H9 (cell line): ENCODE measurements around the gene MKX. TPM values are rescaled to one million over a fixed set of nuclear protein-coding genes. Genes with fewer than 3 reads are reported as not detected.

ENCODE experiments used
- DNase-seq: peaks from one replicate; pipeline ENCODE4 v3.0.0-alpha.2; 2017
- H2AFZ ChIP-seq: one replicate; pipeline ENCODE4 v1.6.1; 2013; ENCODE audit warnings: mild to moderate bottlenecking, low read length, control low read depth, moderate library complexity
- H2AK5ac ChIP-seq: 2 replicates; pipeline ENCODE4 v1.6.1; 2013; ENCODE audit warnings: low read length, control low read depth, mixed read lengths; ENCODE audit not compliant: insufficient read length
- H2BK120ac ChIP-seq: one replicate; pipeline ENCODE4 v1.6.1; 2013; ENCODE audit warnings: low read depth, mild to moderate bottlenecking, low read length, control low read depth, inconsistent platforms; ENCODE audit not compliant: poor library complexity, severe bottlenecking
- H2BK12ac ChIP-seq: 2 replicates; pipeline ENCODE4 v1.6.1; 2013; ENCODE audit warnings: low read length, control low read depth, mixed read lengths, low read depth; ENCODE audit not compliant: insufficient read length
- H2BK15ac ChIP-seq: 2 replicates; pipeline ENCODE4 v1.6.1; 2013; ENCODE audit warnings: low read depth, low read length, control low read depth
- H2BK20ac ChIP-seq: one replicate; pipeline ENCODE4 v1.6.1; 2013; ENCODE audit warnings: low read depth, mild to moderate bottlenecking, low read length, control low read depth, inconsistent platforms; ENCODE audit not compliant: poor library complexity, severe bottlenecking
- H2BK5ac ChIP-seq: 2 replicates; pipeline ENCODE4 v1.6.1; 2013; ENCODE audit warnings: low read length, control low read depth, mixed read lengths; ENCODE audit not compliant: insufficient read length
- H3K14ac ChIP-seq: 2 replicates; pipeline ENCODE4 v1.6.1; 2013; ENCODE audit warnings: low read length, control low read depth; ENCODE audit not compliant: insufficient read depth
- H3K18ac ChIP-seq: 2 replicates; pipeline ENCODE4 v1.6.1; 2013; ENCODE audit warnings: low read depth, mild to moderate bottlenecking, mixed read lengths, low read length, control low read depth; ENCODE audit not compliant: insufficient read length
- H3K23ac ChIP-seq: 2 replicates; pipeline ENCODE4 v1.6.1; 2013; ENCODE audit warnings: low read length, control low read depth, mixed read lengths, low read depth; ENCODE audit not compliant: insufficient read length
- H3K23me2 ChIP-seq: 2 replicates; pipeline ENCODE4 v1.6.1; 2013; ENCODE audit warnings: low read depth, mild to moderate bottlenecking, mixed read lengths, low read length, control low read depth; ENCODE audit not compliant: insufficient read length, poor library complexity, severe bottlenecking
- H3K27ac ChIP-seq: 2 replicates; pipeline ENCODE4 v1.5.1; 2013; ENCODE audit warnings: low read length, control low read depth, mixed read lengths, low read depth; ENCODE audit not compliant: insufficient read length
- H3K27me3 ChIP-seq: 2 replicates; pipeline ENCODE4 v1.6.1; 2013; ENCODE audit warnings: low read length, control low read depth, inconsistent platforms; ENCODE audit not compliant: insufficient read depth
- H3K4ac ChIP-seq: 2 replicates; pipeline ENCODE4 v1.6.1; 2013; ENCODE audit warnings: low read depth, mild to moderate bottlenecking, control low read depth, inconsistent platforms, low read length, moderate library complexity
- H3K4me1 ChIP-seq: 2 replicates; pipeline ENCODE4 v1.6.1; 2013; ENCODE audit warnings: low read length, control low read depth, inconsistent platforms; ENCODE audit not compliant: insufficient read depth
- H3K4me2 ChIP-seq: 2 replicates; pipeline ENCODE4 v1.6.1; 2013; ENCODE audit warnings: low read length, control low read depth, mixed read lengths; ENCODE audit not compliant: insufficient read length, insufficient read depth
- H3K56ac ChIP-seq: 2 replicates; pipeline ENCODE4 v1.6.1; 2013; ENCODE audit warnings: low read depth, mild to moderate bottlenecking, mixed read lengths, low read length, control low read depth; ENCODE audit not compliant: insufficient read length
- H3K79me1 ChIP-seq: 2 replicates; pipeline ENCODE4 v1.6.1; 2013; ENCODE audit warnings: low read depth, mild to moderate bottlenecking, moderate library complexity, low read length, control low read depth, inconsistent platforms; ENCODE audit not compliant: insufficient read depth, poor library complexity, severe bottlenecking
- H3K79me2 ChIP-seq: 2 replicates; pipeline ENCODE4 v1.6.1; 2013; ENCODE audit warnings: low read length, control low read depth, inconsistent platforms; ENCODE audit not compliant: insufficient read depth
- H3K9ac ChIP-seq: 2 replicates; pipeline ENCODE4 v1.6.1; 2013; ENCODE audit warnings: low read length, control low read depth, mixed read lengths; ENCODE audit not compliant: insufficient read length; ENCODE audit errors: extremely low read depth
- H3K9me3 ChIP-seq: one replicate; pipeline ENCODE4 v1.6.1; 2013; ENCODE audit warnings: low read depth, low read length, inconsistent platforms; ENCODE audit not compliant: control insufficient read depth
- H3T11ph ChIP-seq: one replicate; pipeline ENCODE4 v1.6.1; 2013; ENCODE audit warnings: mild to moderate bottlenecking, low read length, control low read depth, inconsistent platforms
- H4K20me1 ChIP-seq: one replicate; pipeline ENCODE4 v1.6.1; 2013; ENCODE audit not compliant: control insufficient read depth, insufficient read length, insufficient read depth
- H4K5ac ChIP-seq: 2 replicates; pipeline ENCODE4 v1.6.1; 2013; ENCODE audit warnings: low read depth, mild to moderate bottlenecking, mixed read lengths, low read length, control low read depth; ENCODE audit not compliant: insufficient read length
- H4K8ac ChIP-seq: replicated peaks from 2 replicates; pipeline ENCODE4 v1.6.1; 2013; ENCODE audit warnings: low read length, control low read depth, mixed read lengths, low read depth; ENCODE audit not compliant: insufficient read length
- H4K91ac ChIP-seq: 2 replicates; pipeline ENCODE4 v1.6.1; 2013; ENCODE audit warnings: low read depth, mild to moderate bottlenecking, moderate library complexity, mixed read lengths, low read length, control low read depth; ENCODE audit not compliant: insufficient read length
- H3K27ac Mint-ChIP-seq, 3 experiments: 2 replicates in 2 of 3; 3 replicates in 1 of 3; pipeline ENCODE4 v1.8.0; 2020 to 2021; ENCODE audit warnings: mixed read lengths in 3 of 3, mild to moderate bottlenecking in 1 of 3, moderate library complexity in 1 of 3
- H3K27me3 Mint-ChIP-seq: 2 replicates; pipeline ENCODE4 v1.8.0; 2021; ENCODE audit warnings: low read depth, mild to moderate bottlenecking, moderate library complexity, mixed read lengths
- H3K36me3 Mint-ChIP-seq, 3 experiments: 2 replicates in 2 of 3; 3 replicates in 1 of 3; pipeline ENCODE4 v1.8.0; 2020 to 2021; ENCODE audit warnings: low read depth in 3 of 3, mixed read lengths in 3 of 3; ENCODE audit not compliant: insufficient read depth in 1 of 3
- H3K4me1 Mint-ChIP-seq, 2 experiments: 2 replicates each; pipeline ENCODE4 v1.8.0; 2020; ENCODE audit warnings: mixed read lengths in 2 of 2
- H3K4me3 Mint-ChIP-seq, 2 experiments: 2 replicates in 1 of 2; 3 replicates in 1 of 2; pipeline ENCODE4 v1.8.0; 2020 to 2021; ENCODE audit warnings: mild to moderate bottlenecking in 2 of 2, mixed read lengths in 2 of 2, moderate library complexity in 1 of 2
- H3K9me3 Mint-ChIP-seq, 2 experiments: 2 replicates in 1 of 2; 3 replicates in 1 of 2; pipeline ENCODE4 v1.8.0; 2020; ENCODE audit warnings: mild to moderate bottlenecking in 2 of 2, mixed read lengths in 2 of 2, moderate library complexity in 1 of 2
- WGBS: extraction: QIAGEN DNeasy Blood & Tissue Kit; methylation state at CpG from one replicate; pipeline ENCODE4 v1.1.7; 2013; ENCODE audit warnings: missing lambda C conversion rate, low lambda C conversion rate, mixed read lengths; ENCODE audit not compliant: insufficient read length; ENCODE audit errors: extremely low coverage; 5-methylcytosine and 5-hydroxymethylcytosine counted together
- total RNA-seq: library from RNA; stranded (reverse); gene quantifications from 2 replicates; pipeline ENCODE4 v1.2.1, GENCODE V29; 2021
- TF ChIP-seq, protein P1 (sequence below): fragments of 200-600 bp; sonication (generic); conservative IDR thresholded peaks from 3 replicates; pipeline ENCODE4 v1.8.0; 2021; ENCODE audit warnings: antibody characterized with exemption, mild to moderate bottlenecking

MKX gene
- total RNA-seq, 1 experiment from 2014 or later: 0.46 TPM

DNA sequence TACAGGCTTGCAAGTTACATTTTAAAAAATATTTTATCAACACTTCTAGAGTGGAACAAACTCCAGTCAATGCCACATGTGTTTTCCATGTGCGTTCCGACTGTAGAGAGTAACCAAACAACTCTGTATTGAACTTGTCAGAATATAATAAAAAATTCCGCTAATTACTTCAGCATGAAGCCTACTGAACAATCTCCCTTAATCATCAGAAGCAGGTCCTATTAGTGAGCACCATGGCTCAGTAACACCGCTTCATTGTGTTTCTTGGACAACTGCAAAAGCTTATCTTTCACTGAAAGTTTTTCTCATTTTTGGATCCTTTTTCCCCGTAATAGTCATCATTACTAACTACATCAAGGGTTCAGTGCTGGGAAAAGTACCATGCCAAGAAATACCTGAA lies 117.0 kb downstream of the MKX start:
- peaks cover 3% of the 10 kb centered on the region; the same call in 1 of the 2 replicates for H3K27me3 Mint-ChIP-seq
- Histone ChIP-seq H4K91ac (no peak overlapping the region), H3T11ph (no peak overlapping the region), H2BK20ac (no peak overlapping the region), H3K4me1 (peaks cover 2% of the 10 kb centered on the region; the same call in 1 of the 2 replicates), H2BK12ac (no peak overlapping the region), H3K56ac (no peak overlapping the region), H2BK120ac (no peak overlapping the region), H3K14ac (no peak overlapping the region), H3K79me2 (no peaks in the 10 kb centered on the region), H3K18ac (no peak overlapping the region), H2BK5ac (no peak overlapping the region), H3K9me3 (no peaks in the 10 kb centered on the region), H4K20me1 (no peaks in the 10 kb centered on the region), H3K4me2 (no peak overlapping the region), H4K8ac (no peak overlapping the region), H3K79me1 (no peaks in the 10 kb centered on the region), H3K9ac (no peak overlapping the region), H2AFZ (no peak overlapping the region), H4K5ac (no peak overlapping the region), H3K27me3 (no peaks in the 10 kb centered on the region), H3K23me2 (no peaks in the 10 kb centered on the region), H2AK5ac (no peak overlapping the region), H3K23ac (no peak overlapping the region), H3K4ac (no peak overlapping the region), H2BK15ac (no peak overlapping the region), H3K27ac (no peak overlapping the region)
- H3K4me1 Mint-ChIP-seq: peaks cover 18 to 28% of the 10 kb centered on the region in 2 experiments
- no peak overlapping the region for H3K27ac Mint-ChIP-seq
- H3K9me3 Mint-ChIP-seq: no peaks in the 10 kb centered on the region
- no peak overlapping the region for H3K4me3 Mint-ChIP-seq
- no CpG with 5 or more reads among the region's 5 CpGs for WGBS
- no peak for DNase-seq
- TF ChIP-seq, protein P1, sequence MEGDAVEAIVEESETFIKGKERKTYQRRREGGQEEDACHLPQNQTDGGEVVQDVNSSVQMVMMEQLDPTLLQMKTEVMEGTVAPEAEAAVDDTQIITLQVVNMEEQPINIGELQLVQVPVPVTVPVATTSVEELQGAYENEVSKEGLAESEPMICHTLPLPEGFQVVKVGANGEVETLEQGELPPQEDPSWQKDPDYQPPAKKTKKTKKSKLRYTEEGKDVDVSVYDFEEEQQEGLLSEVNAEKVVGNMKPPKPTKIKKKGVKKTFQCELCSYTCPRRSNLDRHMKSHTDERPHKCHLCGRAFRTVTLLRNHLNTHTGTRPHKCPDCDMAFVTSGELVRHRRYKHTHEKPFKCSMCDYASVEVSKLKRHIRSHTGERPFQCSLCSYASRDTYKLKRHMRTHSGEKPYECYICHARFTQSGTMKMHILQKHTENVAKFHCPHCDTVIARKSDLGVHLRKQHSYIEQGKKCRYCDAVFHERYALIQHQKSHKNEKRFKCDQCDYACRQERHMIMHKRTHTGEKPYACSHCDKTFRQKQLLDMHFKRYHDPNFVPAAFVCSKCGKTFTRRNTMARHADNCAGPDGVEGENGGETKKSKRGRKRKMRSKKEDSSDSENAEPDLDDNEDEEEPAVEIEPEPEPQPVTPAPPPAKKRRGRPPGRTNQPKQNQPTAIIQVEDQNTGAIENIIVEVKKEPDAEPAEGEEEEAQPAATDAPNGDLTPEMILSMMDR: no peak
- H3K36me3 Mint-ChIP-seq: no peaks in the 10 kb centered on the region
